Glutamatergic neuron (in vitro differentiated cells): ENCODE measurements around the gene PDE6A. TPM values are rescaled to one million over a fixed set of nuclear protein-coding genes. Genes with fewer than 3 reads are reported as not detected.

Experiments
- DNase-seq: peaks from one replicate; pipeline ENCODE4 v3.0.0; 2022
- H3K27ac Mint-ChIP-seq: one replicate; pipeline ENCODE4 v1.8.0; 2020; ENCODE audit warnings: mild to moderate bottlenecking, mixed read lengths, inconsistent platforms; ENCODE audit not compliant: unreplicated experiment
- H3K27me3 Mint-ChIP-seq: one replicate; pipeline ENCODE4 v1.8.0; 2020; ENCODE audit warnings: mild to moderate bottlenecking, moderate library complexity, mixed read lengths, inconsistent platforms; ENCODE audit not compliant: unreplicated experiment
- H3K36me3 Mint-ChIP-seq: one replicate; pipeline ENCODE4 v1.8.0; 2020; ENCODE audit warnings: mild to moderate bottlenecking, mixed read lengths, inconsistent platforms; ENCODE audit not compliant: unreplicated experiment
- H3K4me1 Mint-ChIP-seq: one replicate; pipeline ENCODE4 v1.8.0; 2020; ENCODE audit warnings: mild to moderate bottlenecking, low read depth, mixed read lengths, inconsistent platforms; ENCODE audit not compliant: unreplicated experiment
- H3K4me3 Mint-ChIP-seq: one replicate; pipeline ENCODE4 v1.8.0; 2020; ENCODE audit warnings: mild to moderate bottlenecking, mixed read lengths, inconsistent platforms; ENCODE audit not compliant: unreplicated experiment
- H3K9me3 Mint-ChIP-seq: one replicate; pipeline ENCODE4 v1.8.0; 2020; ENCODE audit warnings: mild to moderate bottlenecking, moderate library complexity, mixed read lengths, inconsistent platforms; ENCODE audit not compliant: unreplicated experiment
- CTCF ChIP-seq: fragments of 200-600 bp; sonication (generic); IDR thresholded peaks from one replicate; pipeline ENCODE4 v1.5.0; 2021; ENCODE audit not compliant: partially characterized antibody, unreplicated experiment
- total RNA-seq: library from RNA; stranded (reverse); fragmentation: NEBNext Ultra II Directional; extraction: Animal tissue kit (Norgen Biotek cat#: 25700); gene quantifications from one replicate; pipeline ENCODE4 v1.2.1, GENCODE V29; 2021; ENCODE audit not compliant: unreplicated experiment

The PDE6A gene
- total RNA-seq, 1 donor from 2014 or later: not detected

GRCh38 chr5:149902177-149902576, 42.4 kb downstream of the PDE6A start:
- no peak for TF ChIP-seq CTCF
- no peak overlapping the region for H3K4me3 Mint-ChIP-seq
- no peak for DNase-seq
- H3K27ac Mint-ChIP-seq: no peak overlapping the region
- no peaks in the 10 kb centered on the region for H3K27me3 Mint-ChIP-seq
- H3K4me1 Mint-ChIP-seq: no peaks in the 10 kb centered on the region
- no peaks in the 10 kb centered on the region for H3K36me3 Mint-ChIP-seq
- H3K9me3 Mint-ChIP-seq: peaks cover 3% of the 10 kb centered on the region

GRCh38 chr5:149901511-149901910, 43.1 kb downstream of the PDE6A start:
- H3K4me3 Mint-ChIP-seq: no peak overlapping the region
- H3K36me3 Mint-ChIP-seq: no peaks in the 10 kb centered on the region
- no peak for TF ChIP-seq CTCF
- H3K27me3 Mint-ChIP-seq: no peaks in the 10 kb centered on the region
- no peak overlapping the region for H3K27ac Mint-ChIP-seq
- DNase-seq: no peak
- H3K4me1 Mint-ChIP-seq: no peaks in the 10 kb centered on the region
- peaks cover 3% of the 10 kb centered on the region for H3K9me3 Mint-ChIP-seq

- Mint-ChIP-seq H3K27ac (no peak overlapping the region), H3K27me3 (no peaks in the 10 kb centered on the region)
Measured at GRCh38 chr5:149900390-149900789, 44.2 kb downstream of the PDE6A start.

GRCh38 chr5:149898811-149899210, 45.8 kb downstream of the PDE6A start:
- H3K4me1 Mint-ChIP-seq: no peaks in the 10 kb centered on the region
- DNase-seq: no peak
- no peak for TF ChIP-seq CTCF
- H3K4me3 Mint-ChIP-seq: no peak overlapping the region
- no peak overlapping the region for H3K27ac Mint-ChIP-seq
- H3K9me3 Mint-ChIP-seq: no peaks in the 10 kb centered on the region
- H3K36me3 Mint-ChIP-seq: no peaks in the 10 kb centered on the region
- no peaks in the 10 kb centered on the region for H3K27me3 Mint-ChIP-seq

More at GRCh38 chr5:149900390-149900789, 44.2 kb downstream of the PDE6A start:
- H3K36me3 Mint-ChIP-seq: no peaks in the 10 kb centered on the region
- peaks cover 3% of the 10 kb centered on the region for H3K9me3 Mint-ChIP-seq
- H3K4me1 Mint-ChIP-seq: no peaks in the 10 kb centered on the region
- no peak overlapping the region for H3K4me3 Mint-ChIP-seq
- no peak for DNase-seq
- no peak for TF ChIP-seq CTCF

GRCh38 chr5:149895416-149896345, 48.9 kb downstream of the PDE6A start:
- H3K36me3 Mint-ChIP-seq: no peaks in the 10 kb centered on the region
- TF ChIP-seq CTCF: no peak
- H3K9me3 Mint-ChIP-seq: no peaks in the 10 kb centered on the region
- no peak overlapping the region for H3K27ac Mint-ChIP-seq
- no peaks in the 10 kb centered on the region for H3K4me1 Mint-ChIP-seq
- DNase-seq: no peak
- H3K27me3 Mint-ChIP-seq: no peaks in the 10 kb centered on the region
- H3K4me3 Mint-ChIP-seq: no peak overlapping the region
